ENCODE measurements around the gene QPCTL.
A peak's percentile ranks its signal among the peaks of the same experiment; 100 is the strongest.

Gene QPCTL

GRCh38 chr19:45650722-45651121 lies 41.7 kb upstream of the QPCTL start:
- FAIRE-seq (no peak), DNase-seq (ENCODE audit: insufficient read length, low spot score) (no peak)
- TF ChIP-seq CTCF (IDR thresholded peaks at IDR 0.05; ENCODE audit: insufficient read depth, missing control alignments), result no peak

GRCh38 chr19:45653634-45654033 lies 38.8 kb upstream of the QPCTL start:
- FAIRE-seq (peak; percentile 64), DNase-seq (ENCODE audit: insufficient read length, low spot score) (peak; percentile 73)
- no peak for TF ChIP-seq CTCF (IDR thresholded peaks at IDR 0.05; ENCODE audit: insufficient read depth, missing control alignments)

GRCh38 chr19:45655073-45655472 lies 37.4 kb upstream of the QPCTL start:
- DNase-seq (ENCODE audit: insufficient read length, low spot score), result no peak
- FAIRE-seq, result no peak
- no peak for TF ChIP-seq CTCF (IDR thresholded peaks at IDR 0.05; ENCODE audit: insufficient read depth, missing control alignments)

- TF ChIP-seq CTCF (IDR thresholded peaks at IDR 0.05; ENCODE audit: insufficient read depth, missing control alignments), result no peak
- FAIRE-seq, result no peak
- no peak for DNase-seq (ENCODE audit: insufficient read length, low spot score)
These were observed 34.8 kb upstream of the QPCTL start for GRCh38 chr19:45657520-45658167.

- TF ChIP-seq CTCF (IDR thresholded peaks at IDR 0.05; ENCODE audit: insufficient read depth, missing control alignments), result no peak
- FAIRE-seq, result no peak
- no peak for DNase-seq (ENCODE audit: insufficient read length, low spot score)
These were observed 33.3 kb upstream of the QPCTL start for GRCh38 chr19:45659096-45659729.

GRCh38 chr19:45660636-45661035 lies 31.8 kb upstream of the QPCTL start:
- DNase-seq (ENCODE audit: insufficient read length, low spot score) (no peak), FAIRE-seq (no peak)
- no peak for TF ChIP-seq CTCF (IDR thresholded peaks at IDR 0.05; ENCODE audit: insufficient read depth, missing control alignments)

- FAIRE-seq, result no peak
These were observed 28.7 kb upstream of the QPCTL start for GRCh38 chr19:45663800-45664199.

More at GRCh38 chr19:45663800-45664199, 28.7 kb upstream of the QPCTL start:
- no peak for DNase-seq (ENCODE audit: insufficient read length, low spot score)
- TF ChIP-seq CTCF (IDR thresholded peaks at IDR 0.05; ENCODE audit: insufficient read depth, missing control alignments), result no peak

Measured in D721Med (cell line).